Mammary epithelial cell (primary cell): Measurements from ENCODE around the gene TXNRD1.

ENCODE experiments used
- EZH2 ChIP-seq: IDR thresholded peaks from 2 replicates; pipeline ENCODE4 v1.6.1; 2012; ENCODE audit warnings: low read length, inconsistent platforms, borderline replicate concordance
- TF ChIP-seq, protein P1 (sequence below), 2 donors: IDR thresholded peaks in 1 of 2; conservative IDR thresholded peaks in 1 of 2; 2 replicates each; pipeline ENCODE4 v1.5.1; 2011 to 2012; ENCODE audit warnings: inconsistent platforms in 2 of 2, low read length in 2 of 2, mild to moderate bottlenecking in 2 of 2, control low read depth in 1 of 2, low read depth in 1 of 2; ENCODE audit not compliant: insufficient read depth in 1 of 2; ENCODE audit errors: extremely low read depth in 1 of 2

DNA sequence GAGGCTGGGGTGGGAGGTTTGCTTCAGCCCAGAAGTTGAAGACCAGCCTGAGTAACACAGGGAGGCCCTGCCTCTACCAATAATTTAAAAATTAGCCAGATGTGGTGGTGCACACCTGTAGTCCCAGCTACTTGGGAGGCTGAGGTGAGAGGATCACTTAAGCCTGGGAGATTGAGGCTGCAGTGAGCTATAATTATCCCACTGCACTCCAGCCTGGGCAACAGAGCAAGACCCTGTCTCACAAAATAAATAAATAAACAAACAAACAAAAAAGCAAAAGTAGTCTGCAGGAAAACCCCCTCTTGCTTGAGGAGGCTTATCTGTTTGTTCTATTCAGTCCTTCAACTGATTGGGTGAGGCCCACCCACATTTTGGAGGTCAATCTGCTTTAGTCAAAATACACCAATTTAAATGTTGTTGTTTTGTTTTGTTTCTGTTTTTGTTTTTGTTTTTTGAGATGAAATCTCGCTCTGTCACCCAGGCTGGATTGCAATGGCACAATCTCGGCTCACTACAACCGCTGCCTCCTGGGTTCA, 24.9 kb upstream of the TXNRD1 start:
- TF ChIP-seq, protein P1, sequence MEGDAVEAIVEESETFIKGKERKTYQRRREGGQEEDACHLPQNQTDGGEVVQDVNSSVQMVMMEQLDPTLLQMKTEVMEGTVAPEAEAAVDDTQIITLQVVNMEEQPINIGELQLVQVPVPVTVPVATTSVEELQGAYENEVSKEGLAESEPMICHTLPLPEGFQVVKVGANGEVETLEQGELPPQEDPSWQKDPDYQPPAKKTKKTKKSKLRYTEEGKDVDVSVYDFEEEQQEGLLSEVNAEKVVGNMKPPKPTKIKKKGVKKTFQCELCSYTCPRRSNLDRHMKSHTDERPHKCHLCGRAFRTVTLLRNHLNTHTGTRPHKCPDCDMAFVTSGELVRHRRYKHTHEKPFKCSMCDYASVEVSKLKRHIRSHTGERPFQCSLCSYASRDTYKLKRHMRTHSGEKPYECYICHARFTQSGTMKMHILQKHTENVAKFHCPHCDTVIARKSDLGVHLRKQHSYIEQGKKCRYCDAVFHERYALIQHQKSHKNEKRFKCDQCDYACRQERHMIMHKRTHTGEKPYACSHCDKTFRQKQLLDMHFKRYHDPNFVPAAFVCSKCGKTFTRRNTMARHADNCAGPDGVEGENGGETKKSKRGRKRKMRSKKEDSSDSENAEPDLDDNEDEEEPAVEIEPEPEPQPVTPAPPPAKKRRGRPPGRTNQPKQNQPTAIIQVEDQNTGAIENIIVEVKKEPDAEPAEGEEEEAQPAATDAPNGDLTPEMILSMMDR (conservative IDR thresholded peaks at IDR 0.05 in 1 of 2, IDR thresholded peaks at IDR 0.05 in 1 of 2; ENCODE audit: extremely low read depth in 1 of 2, insufficient read depth in 1 of 2, low read depth in 1 of 2, low read length in 2 of 2) = no peak
- no peak for TF ChIP-seq EZH2
